ENCODE data around the gene PGAM4.
"Not testable (repeated sequence)": the region's sequence is repeated elsewhere in the genome, so short reads cannot be mapped to it uniquely, and the experiment has no call there.

Gene PGAM4

GRCh38 chrX:77969538-77969937, at the start of gene PGAM4:
TSS of gene PGAM4 (minus strand) at chrX:77969638. CDS start at chrX:77969638, 0 bp downstream.
- no peak for DNase-seq

DNA sequence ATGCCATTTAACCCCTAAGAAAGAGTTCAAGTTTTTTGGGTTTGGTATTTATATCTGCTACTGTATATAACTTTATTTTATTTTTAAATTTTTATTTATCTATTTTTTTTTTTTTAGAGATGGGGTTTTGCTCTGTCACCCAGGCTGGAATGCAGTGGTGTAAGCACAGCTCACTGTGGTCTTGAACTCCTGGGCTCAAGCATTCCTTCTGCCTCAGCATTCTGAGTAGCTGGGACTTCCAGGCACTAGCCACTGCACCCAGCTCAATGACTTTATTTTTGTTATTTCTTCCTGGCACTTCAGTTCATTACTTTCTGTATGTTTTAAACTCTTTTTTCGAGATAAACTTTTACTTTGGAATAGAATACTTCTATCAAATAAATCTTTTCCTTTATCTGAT, 42.4 kb upstream of the PGAM4 start:
- no peak for DNase-seq

DNA sequence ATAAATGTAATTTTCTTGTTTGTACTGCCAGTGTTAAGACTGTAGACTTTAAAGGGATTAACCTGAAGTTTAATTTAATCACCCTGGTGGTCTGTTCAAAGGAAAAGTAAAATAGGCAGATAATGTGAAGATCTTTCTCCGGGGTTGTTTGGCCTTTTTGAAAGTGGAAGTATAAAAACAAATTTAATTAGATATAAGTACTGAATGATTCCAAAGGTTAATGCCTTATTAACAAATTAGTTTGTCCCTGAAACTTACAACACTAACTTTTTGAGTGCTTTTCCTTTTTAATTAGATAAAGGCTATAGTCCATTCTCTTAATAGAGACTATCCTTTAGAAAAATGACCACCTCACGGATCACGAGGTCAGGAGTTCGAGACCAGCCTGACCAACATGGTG, 10.4 kb upstream of the PGAM4 start:
- DNase-seq, result no peak

DNA sequence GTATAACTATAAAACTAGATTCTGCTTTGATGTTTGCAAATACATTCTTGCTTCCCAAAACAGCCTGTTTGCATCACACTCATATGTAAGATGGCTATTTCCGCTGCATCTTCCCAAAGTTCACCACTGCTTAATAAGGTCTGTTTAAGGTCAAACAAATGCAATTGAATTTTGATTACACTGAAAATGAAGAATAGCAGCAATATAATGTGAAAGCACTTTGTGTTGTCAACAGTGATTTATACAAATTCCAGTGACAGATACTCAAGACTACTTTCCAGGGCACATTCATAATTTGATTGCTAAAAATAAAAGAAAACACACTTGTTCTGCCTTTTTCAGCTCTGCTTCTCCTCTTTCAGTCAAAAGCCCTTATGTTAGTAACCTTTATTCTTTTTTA, 8.1 kb upstream of the PGAM4 start:
- no peak for DNase-seq

- no peak for DNase-seq
Measured at GRCh38 chrX:77977095-77977494, 7.7 kb upstream of the PGAM4 start.

GRCh38 chrX:77975755-77976154, 6.3 kb upstream of the PGAM4 start:
- DNase-seq, result no peak

GRCh38 chrX:77967631-77968030, 1.8 kb downstream of the PGAM4 start:
- DNase-seq, result no peak

DNA sequence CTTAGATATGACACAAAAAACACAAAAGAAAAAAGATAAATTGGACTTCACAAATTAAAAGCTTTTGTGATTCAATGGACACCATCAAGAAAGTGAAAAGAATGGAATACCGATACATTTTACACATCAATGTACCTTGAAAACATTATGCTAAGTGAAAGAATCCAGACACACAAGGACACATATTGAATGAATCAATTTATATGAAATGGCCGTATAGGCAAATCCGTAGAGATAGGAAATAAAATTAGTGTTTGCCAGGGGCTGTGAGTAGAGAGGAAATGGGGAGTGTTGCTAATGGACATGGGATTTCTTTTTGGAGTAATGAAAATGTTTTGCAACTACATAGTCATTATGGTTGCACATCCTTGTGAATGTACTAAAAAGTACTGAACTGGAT, 3.1 kb downstream of the PGAM4 start:
- no peak for DNase-seq

DNA sequence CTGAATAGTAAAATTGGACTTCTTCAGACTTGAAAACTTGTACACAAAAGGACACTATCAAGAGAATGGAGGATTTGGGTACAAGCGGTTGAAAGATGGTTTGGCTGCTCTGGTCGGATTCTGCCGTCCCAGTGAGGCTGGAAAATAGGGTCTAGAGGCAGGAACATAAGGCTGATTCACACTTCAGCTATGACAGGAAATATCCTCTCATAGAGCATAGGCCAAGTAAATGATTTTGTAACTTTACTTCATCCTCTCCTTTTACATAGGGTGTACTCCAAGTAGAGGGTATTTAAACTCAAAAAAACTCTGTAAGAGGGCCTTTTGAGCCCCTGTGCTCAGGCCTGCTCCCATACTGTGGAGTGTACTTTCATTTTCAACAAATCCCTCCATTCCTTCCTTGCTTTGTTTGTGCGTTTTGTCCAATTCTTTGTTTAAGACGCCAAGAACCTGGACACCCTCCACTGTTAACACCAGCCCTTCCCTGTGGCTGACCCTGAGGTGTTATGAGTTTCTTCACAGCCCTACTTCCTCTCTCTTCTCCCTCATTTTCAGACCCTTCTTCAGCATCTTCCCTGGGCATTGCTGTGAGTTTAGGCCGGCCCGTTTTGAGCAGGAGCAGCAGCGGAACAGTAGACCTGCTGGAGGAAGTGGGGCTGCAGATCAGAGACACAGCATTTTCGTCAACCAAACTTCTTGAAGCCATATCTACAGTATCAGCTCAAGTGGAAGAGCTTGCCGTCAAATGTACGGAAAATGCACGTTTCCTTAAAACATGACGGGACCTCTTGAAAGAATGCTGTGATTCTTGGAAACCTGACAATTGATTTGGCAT, 7.2 kb downstream of the PGAM4 start:
- DNase-seq, result no peak

DNA sequence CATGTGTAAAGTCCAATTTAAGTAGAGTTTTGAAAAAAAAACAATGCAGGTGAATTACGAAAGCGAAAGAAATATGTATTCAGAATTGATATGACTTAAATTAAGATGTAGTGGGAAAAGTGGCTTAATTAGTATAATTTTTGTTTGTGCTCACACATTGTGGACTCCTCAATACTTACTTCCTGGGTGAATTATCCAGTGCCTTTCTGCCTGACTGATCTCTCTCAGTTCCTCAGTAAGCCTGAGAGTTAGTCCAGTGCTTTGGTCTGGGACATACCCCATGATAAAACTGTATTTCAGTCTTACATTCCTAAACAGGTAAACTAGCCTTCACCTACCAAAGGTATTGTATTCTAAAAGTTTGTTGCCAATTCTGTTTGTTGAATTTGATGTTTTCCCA, 8.4 kb downstream of the PGAM4 start:
- no peak for DNase-seq

- DNase-seq, result no peak
Measured at GRCh38 chrX:77960567-77960966, 8.9 kb downstream of the PGAM4 start.

DNA sequence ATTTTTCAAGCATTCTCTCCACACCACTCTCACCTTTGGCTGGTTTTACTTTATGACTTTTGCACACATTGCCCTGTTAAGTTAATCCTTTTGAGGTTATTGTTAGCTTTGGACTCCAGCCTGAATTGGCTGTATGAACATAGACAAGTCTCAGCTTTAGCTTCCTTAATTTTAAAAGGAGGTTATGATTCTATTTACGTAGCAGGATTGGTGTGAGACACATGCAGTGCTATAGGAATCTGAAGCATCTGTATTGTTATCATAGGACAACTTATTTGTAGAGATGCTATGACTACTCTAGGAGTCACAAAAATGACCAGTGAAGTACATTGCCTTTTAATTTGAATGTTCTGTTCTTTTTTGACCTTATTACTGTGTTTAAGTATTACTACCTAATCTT, 15.7 kb downstream of the PGAM4 start:
- no peak for DNase-seq

DNA sequence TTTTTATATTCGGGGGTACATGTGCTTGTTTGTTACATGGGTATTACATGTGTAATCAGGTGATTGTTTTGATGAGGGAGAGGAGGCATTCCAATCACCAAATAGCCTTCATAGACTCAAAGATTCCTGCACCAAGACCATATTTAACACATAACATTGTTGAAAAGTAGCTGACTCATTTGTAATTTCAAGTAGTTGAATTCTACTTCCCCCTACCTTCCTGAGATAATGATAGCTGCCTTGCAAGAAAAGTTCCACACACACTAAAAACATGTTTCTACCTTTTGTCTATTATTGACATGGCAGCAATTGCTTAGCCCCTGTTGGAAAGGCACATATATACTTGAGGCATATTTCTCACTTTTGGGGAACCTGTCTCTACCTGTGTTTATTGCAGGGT, 16.1 kb downstream of the PGAM4 start:
- no peak for DNase-seq

DNA sequence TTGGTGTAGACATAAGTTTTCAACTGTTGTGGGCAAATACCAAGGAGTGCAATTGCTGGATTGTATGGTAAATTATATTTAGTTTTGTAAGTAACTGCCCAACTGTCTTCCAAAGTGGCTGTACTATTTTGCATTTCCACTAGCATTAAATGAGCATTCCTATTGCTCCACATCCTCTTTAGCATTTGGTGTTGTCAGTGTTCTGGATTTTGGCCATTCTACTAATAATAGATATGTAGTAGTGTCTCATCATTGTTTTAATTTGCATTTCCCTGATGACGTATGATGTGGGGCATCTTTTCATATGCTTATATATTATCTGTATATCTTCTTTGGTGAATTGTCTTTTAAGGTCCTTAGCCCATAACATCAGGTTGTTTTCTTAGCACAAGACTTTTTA, 17.3 kb downstream of the PGAM4 start:
- DNase-seq, result no peak

DNA sequence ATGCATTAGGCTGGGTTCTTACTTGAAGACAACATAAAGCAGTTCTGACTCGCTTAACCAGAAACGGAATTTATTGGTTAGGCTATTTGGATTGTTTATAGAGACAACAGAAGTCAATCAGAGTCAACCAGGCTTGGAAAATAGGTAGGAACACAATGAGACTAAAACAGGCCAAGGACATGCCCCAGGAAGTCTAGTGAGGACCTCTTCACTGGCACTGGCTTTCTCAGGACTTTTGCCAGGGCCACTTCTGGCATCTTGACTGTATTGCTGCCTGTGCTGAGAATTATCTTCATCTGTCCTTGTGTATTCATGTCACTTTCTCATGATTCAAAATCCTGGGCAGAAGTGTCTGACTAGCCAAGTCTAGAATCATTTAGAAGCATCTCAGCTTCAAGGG, 19.6 kb downstream of the PGAM4 start:
- DNase-seq, result no peak

- no peak for DNase-seq
Measured at GRCh38 chrX:77946571-77946970, 22.9 kb downstream of the PGAM4 start.

- DNase-seq, result no peak
Measured at GRCh38 chrX:77945910-77946545, 23.4 kb downstream of the PGAM4 start.

DNA sequence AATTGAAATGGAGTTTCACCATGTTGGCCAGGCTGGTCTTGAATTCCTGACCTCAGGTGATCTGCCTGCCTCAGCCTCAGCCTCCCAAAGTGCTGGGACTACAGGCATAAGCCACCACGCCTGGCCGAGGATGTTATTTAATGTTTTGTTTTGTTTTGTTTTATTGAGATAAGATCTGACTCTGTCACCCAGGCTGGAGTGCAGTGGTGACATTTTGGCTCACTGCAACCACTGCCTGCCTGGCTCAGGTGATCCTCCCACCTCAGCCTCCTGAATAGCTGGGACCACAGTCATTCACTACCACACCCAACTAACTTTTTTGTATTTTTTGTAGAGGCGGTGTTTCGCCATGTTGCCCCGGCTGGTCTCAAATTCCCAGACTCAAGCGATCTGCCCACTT, 24.4 kb downstream of the PGAM4 start:
- not testable (repeated sequence) for DNase-seq

GRCh38 chrX:77938083-77938680, 31.3 kb downstream of the PGAM4 start:
- DNase-seq, result no peak

GRCh38 chrX:77937291-77937690, 32.1 kb downstream of the PGAM4 start:
- DNase-seq, result no peak

- DNase-seq, result no peak
Measured at GRCh38 chrX:77936299-77936698, 33.1 kb downstream of the PGAM4 start.

- no peak for DNase-seq
Measured at GRCh38 chrX:77935886-77936285, 33.6 kb downstream of the PGAM4 start.

- DNase-seq, result no peak
Measured at GRCh38 chrX:77930581-77930980, 38.9 kb downstream of the PGAM4 start.

DNA sequence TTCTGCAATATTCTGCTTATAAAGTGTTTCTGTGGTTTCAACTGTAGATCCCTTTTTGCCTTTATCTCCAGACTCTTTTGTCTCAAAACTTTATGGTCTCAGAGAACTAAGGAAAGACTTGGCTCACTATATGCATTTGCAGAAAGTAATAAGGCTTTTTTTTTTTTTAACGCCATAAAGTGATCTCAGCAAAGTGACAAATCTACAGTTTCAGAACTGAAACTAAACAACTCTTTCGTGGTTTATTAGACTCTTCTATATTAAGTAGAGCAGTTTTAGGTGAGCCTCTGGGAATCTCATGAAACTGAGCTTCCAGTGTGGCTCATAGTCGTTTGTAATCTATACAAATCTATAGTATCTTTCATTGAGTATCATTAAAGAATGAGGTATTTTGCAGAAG, 43.7 kb downstream of the PGAM4 start:
- no peak for DNase-seq

All from GDM1 (cell line).